Activated naive CD8-positive, alpha-beta T cell treated with anti-CD3 and anti-CD28 coated beads for 36 hours (primary cell): Measurements from ENCODE around the gene RNF222. TPM values are rescaled to one million over a fixed set of nuclear protein-coding genes. Genes with fewer than 3 reads are reported as not detected.
"Not testable (repeated sequence)": the region's sequence is repeated elsewhere in the genome, so short reads cannot be mapped to it uniquely, and the experiment has no call there.

Experiments
- DNase-seq: peaks from one replicate; pipeline ENCODE4 v3.0.0; 2021
- H3K27ac Mint-ChIP-seq: one replicate; pipeline ENCODE4 v1.8.0; 2022; ENCODE audit warnings: mild to moderate bottlenecking, moderate library complexity, mixed read lengths
- H3K27me3 Mint-ChIP-seq: one replicate; pipeline ENCODE4 v1.8.0; 2022; ENCODE audit warnings: mild to moderate bottlenecking, mixed read lengths
- H3K36me3 Mint-ChIP-seq: one replicate; pipeline ENCODE4 v1.8.0; 2021; ENCODE audit warnings: mild to moderate bottlenecking, mixed read lengths
- H3K4me1 Mint-ChIP-seq: one replicate; pipeline ENCODE4 v1.8.0; 2021; ENCODE audit warnings: mixed read lengths
- H3K4me3 Mint-ChIP-seq: one replicate; pipeline ENCODE4 v1.8.0; 2022; ENCODE audit warnings: mild to moderate bottlenecking, moderate library complexity, mixed read lengths
- H3K9me3 Mint-ChIP-seq: one replicate; pipeline ENCODE4 v1.8.0; 2022; ENCODE audit warnings: mixed read lengths
- total RNA-seq, 2 experiments: library from RNA; stranded (reverse); gene quantifications; one replicate each; pipeline ENCODE4 v1.2.3, GENCODE V29; 2021

Gene RNF222
- total RNA-seq, 2 experiments from 2014 or later: 0.14 to 0.22 TPM

- Mint-ChIP-seq H3K27ac (peak within 1 kb of the TSS; percentile 85), H3K27me3 (no peaks in the 10 kb centered on the region), H3K36me3 (peaks cover 62% of the 10 kb centered on the region), H3K4me3 (peak within 1 kb of the TSS; percentile 85), H3K4me1 (peaks cover 54% of the 10 kb centered on the region), H3K9me3 (no peaks in the 10 kb centered on the region)
- peak; percentile 94 for DNase-seq
These were observed 21.2 kb downstream of the RNF222 start, which contains the start of gene KRABD2 for GRCh38 chr17:8376271-8377067. Gene KRABD2, minus strand, starts transcription at chr17:8376704.

- Mint-ChIP-seq H3K27ac (peak overlapping the region; percentile 85), H3K4me1 (peaks cover 48% of the 10 kb centered on the region), H3K9me3 (no peaks in the 10 kb centered on the region), H3K27me3 (no peaks in the 10 kb centered on the region), H3K36me3 (peaks cover 55% of the 10 kb centered on the region), H3K4me3 (peak overlapping the region; percentile 85)
- DNase-seq: no peak
These were observed 21.8 kb downstream of the RNF222 start for GRCh38 chr17:8375738-8376259.

GRCh38 chr17:8373856-8374255 is 23.8 kb downstream of the RNF222 start:
- not testable (repeated sequence) for H3K27me3 Mint-ChIP-seq, DNase-seq, H3K9me3 Mint-ChIP-seq, H3K27ac Mint-ChIP-seq, H3K4me3 Mint-ChIP-seq
- H3K4me1 Mint-ChIP-seq: peaks cover 36% of the 10 kb centered on the region
- H3K36me3 Mint-ChIP-seq: peaks cover 38% of the 10 kb centered on the region

- no peaks in the 10 kb centered on the region for H3K9me3 Mint-ChIP-seq
- DNase-seq: no peak
- H3K27me3 Mint-ChIP-seq: no peaks in the 10 kb centered on the region
- H3K4me1 Mint-ChIP-seq: peaks cover 23% of the 10 kb centered on the region
- H3K36me3 Mint-ChIP-seq: peaks cover 25% of the 10 kb centered on the region
- H3K27ac Mint-ChIP-seq: no peak overlapping the region
- no peak overlapping the region for H3K4me3 Mint-ChIP-seq
These were observed 25.2 kb downstream of the RNF222 start for GRCh38 chr17:8372422-8372821.

GRCh38 chr17:8371786-8372185 is 25.8 kb downstream of the RNF222 start:
- no peaks in the 10 kb centered on the region for H3K9me3 Mint-ChIP-seq
- no peak overlapping the region for H3K4me3 Mint-ChIP-seq
- peaks cover 21% of the 10 kb centered on the region for H3K36me3 Mint-ChIP-seq
- H3K27ac Mint-ChIP-seq: no peak overlapping the region
- no peak for DNase-seq
- H3K27me3 Mint-ChIP-seq: no peaks in the 10 kb centered on the region
- H3K4me1 Mint-ChIP-seq: peaks cover 17% of the 10 kb centered on the region

GRCh38 chr17:8369944-8370343 is 27.7 kb downstream of the RNF222 start:
- no peaks in the 10 kb centered on the region for H3K9me3 Mint-ChIP-seq
- H3K36me3 Mint-ChIP-seq: peaks cover 4% of the 10 kb centered on the region
- no peak for DNase-seq
- no peak overlapping the region for H3K4me3 Mint-ChIP-seq
- no peaks in the 10 kb centered on the region for H3K27me3 Mint-ChIP-seq
- peaks cover 4% of the 10 kb centered on the region for H3K4me1 Mint-ChIP-seq
- no peak overlapping the region for H3K27ac Mint-ChIP-seq

- Mint-ChIP-seq H3K4me1 (peaks cover 4% of the 10 kb centered on the region), H3K9me3 (no peaks in the 10 kb centered on the region), H3K27ac (no peak overlapping the region)
These were observed 29.4 kb downstream of the RNF222 start for GRCh38 chr17:8368193-8368592.

GRCh38 chr17:8366231-8366630 is 31.4 kb downstream of the RNF222 start:
- Mint-ChIP-seq H3K27me3 (no peaks in the 10 kb centered on the region), H3K36me3 (peaks cover 2% of the 10 kb centered on the region), H3K4me3 (no peak overlapping the region), H3K9me3 (no peaks in the 10 kb centered on the region), H3K4me1 (peaks cover 4% of the 10 kb centered on the region), H3K27ac (no peak overlapping the region)
- DNase-seq: no peak

More at GRCh38 chr17:8368193-8368592, 29.4 kb downstream of the RNF222 start:
- DNase-seq: no peak
- Mint-ChIP-seq H3K36me3 (peaks cover 2% of the 10 kb centered on the region), H3K27me3 (no peaks in the 10 kb centered on the region), H3K4me3 (no peak overlapping the region)

GRCh38 chr17:8365143-8365542 is 32.5 kb downstream of the RNF222 start:
- H3K27me3 Mint-ChIP-seq: no peaks in the 10 kb centered on the region
- no peak overlapping the region for H3K27ac Mint-ChIP-seq
- no peak overlapping the region for H3K4me3 Mint-ChIP-seq
- DNase-seq: no peak
- H3K36me3 Mint-ChIP-seq: peaks cover 2% of the 10 kb centered on the region
- peaks cover 2% of the 10 kb centered on the region for H3K4me1 Mint-ChIP-seq
- H3K9me3 Mint-ChIP-seq: no peaks in the 10 kb centered on the region

- Mint-ChIP-seq H3K4me1 (peaks cover 8% of the 10 kb centered on the region), H3K9me3 (no peaks in the 10 kb centered on the region), H3K27me3 (no peaks in the 10 kb centered on the region), H3K27ac (no peak overlapping the region), H3K36me3 (no peaks in the 10 kb centered on the region), H3K4me3 (no peak overlapping the region)
- DNase-seq: no peak
These were observed 34.8 kb downstream of the RNF222 start for GRCh38 chr17:8362651-8363332.

- Mint-ChIP-seq H3K4me3 (no peak overlapping the region), H3K27me3 (no peaks in the 10 kb centered on the region), H3K4me1 (peaks cover 8% of the 10 kb centered on the region), H3K36me3 (no peaks in the 10 kb centered on the region), H3K27ac (no peak overlapping the region), H3K9me3 (no peaks in the 10 kb centered on the region)
- DNase-seq: no peak
These were observed 36.9 kb downstream of the RNF222 start for GRCh38 chr17:8360751-8361150.

GRCh38 chr17:8360260-8360659 is 37.4 kb downstream of the RNF222 start:
- DNase-seq: no peak
- Mint-ChIP-seq H3K4me3 (no peak overlapping the region), H3K27me3 (no peaks in the 10 kb centered on the region), H3K9me3 (no peaks in the 10 kb centered on the region), H3K4me1 (peaks cover 8% of the 10 kb centered on the region), H3K27ac (no peak overlapping the region), H3K36me3 (no peaks in the 10 kb centered on the region)

GRCh38 chr17:8359769-8360168 is 37.9 kb downstream of the RNF222 start:
- Mint-ChIP-seq H3K27me3 (no peaks in the 10 kb centered on the region), H3K9me3 (no peaks in the 10 kb centered on the region), H3K4me3 (peak overlapping the region; percentile 1), H3K4me1 (peaks cover 8% of the 10 kb centered on the region), H3K27ac (no peak overlapping the region), H3K36me3 (no peaks in the 10 kb centered on the region)
- DNase-seq: no peak

- Mint-ChIP-seq H3K36me3 (no peaks in the 10 kb centered on the region), H3K4me3 (no peak overlapping the region), H3K9me3 (no peaks in the 10 kb centered on the region), H3K27ac (no peak overlapping the region), H3K27me3 (no peaks in the 10 kb centered on the region), H3K4me1 (peaks cover 8% of the 10 kb centered on the region)
- no peak for DNase-seq
These were observed 39.7 kb downstream of the RNF222 start for GRCh38 chr17:8357910-8358309.

- H3K4me3 Mint-ChIP-seq: no peak overlapping the region
- H3K27me3 Mint-ChIP-seq: peaks cover 7% of the 10 kb centered on the region
- no peaks in the 10 kb centered on the region for H3K36me3 Mint-ChIP-seq
- H3K4me1 Mint-ChIP-seq: no peaks in the 10 kb centered on the region
- H3K9me3 Mint-ChIP-seq: no peaks in the 10 kb centered on the region
- H3K27ac Mint-ChIP-seq: no peak overlapping the region
- no peak for DNase-seq
These were observed 43.4 kb downstream of the RNF222 start for GRCh38 chr17:8354236-8354635.
